Suppressor macrophage (primary cell): Measurements from ENCODE around the gene NGDN.
A peak's percentile ranks its signal among the peaks of the same experiment; 100 is the strongest.

Source experiments
- DNase-seq, 4 experiments: peaks; one replicate each; pipeline ENCODE4 v3.0.0-alpha.2; 2020 to 2022

The NGDN gene

GRCh38 chr14:23439107-23439835, 30.2 kb upstream of the NGDN start:
- no peak for DNase-seq

GRCh38 chr14:23441076-23441475, 28.4 kb upstream of the NGDN start:
- peak in 1 of 4 experiments; percentile 6 for DNase-seq

- DNase-seq, result no peak
Measured at GRCh38 chr14:23442721-23443356, 26.7 kb upstream of the NGDN start.

GRCh38 chr14:23443411-23443812, 26.1 kb upstream of the NGDN start:
- DNase-seq, result no peak

- DNase-seq, result no peak
Measured at GRCh38 chr14:23443881-23444280, 25.6 kb upstream of the NGDN start.

- no peak for DNase-seq
Measured at GRCh38 chr14:23444314-23444713, 25.2 kb upstream of the NGDN start.

- DNase-seq, result no peak
Measured at GRCh38 chr14:23445773-23446172, 23.7 kb upstream of the NGDN start.

GRCh38 chr14:23446291-23446851, 23.1 kb upstream of the NGDN start:
- DNase-seq, result no peak

GRCh38 chr14:23447361-23448350, 21.8 kb upstream of the NGDN start:
- no peak for DNase-seq

GRCh38 chr14:23449314-23449713, 20.2 kb upstream of the NGDN start:
- DNase-seq, result no peak

- no peak for DNase-seq
Measured at GRCh38 chr14:23450379-23450778, 19.1 kb upstream of the NGDN start.

- DNase-seq, result no peak
Measured at GRCh38 chr14:23452237-23452636, 17.3 kb upstream of the NGDN start.

- no peak for DNase-seq
Measured at GRCh38 chr14:23454445-23454856, 15.1 kb upstream of the NGDN start.

GRCh38 chr14:23456883-23457586, 12.5 kb upstream of the NGDN start:
- DNase-seq, result peak in 1 of 4 experiments; percentile 9

- DNase-seq, result no peak
Measured at GRCh38 chr14:23457587-23458445, 11.7 kb upstream of the NGDN start.

GRCh38 chr14:23460960-23461359, 8.5 kb upstream of the NGDN start:
- no peak for DNase-seq

GRCh38 chr14:23464700-23465099, 4.8 kb upstream of the NGDN start:
- DNase-seq, result peak in 2 of 4 experiments; percentile 2 to 10

- no peak for DNase-seq
Measured at GRCh38 chr14:23465261-23465660, 4.2 kb upstream of the NGDN start.

GRCh38 chr14:23468704-23469126, 788 bp upstream of the NGDN start:
- DNase-seq, result peak in 1 of 4 experiments; percentile 1

GRCh38 chr14:23469906-23470403, 452 bp downstream of the NGDN start:
- DNase-seq, result no peak

- DNase-seq, result no peak
Measured at GRCh38 chr14:23470947-23471346, 1.4 kb downstream of the NGDN start.
